ENCODE results near the gene TRIM41. TPM values are rescaled to one million over a fixed set of nuclear protein-coding genes. Genes with fewer than 3 reads are reported as not detected.
A peak's percentile ranks its signal among the peaks of the same experiment; 100 is the strongest.

TRIM41 gene
- total and polyA plus RNA-seq, 2 of the 13 experiments (the other 11 are each of a cell fraction or from before 2014, with no cell fraction given), result 10.2 to 16.7 TPM

- peak; percentile 36; the same call in 1 of the 2 replicates for TF ChIP-seq ARID4A (CRISPR knock-in tag; IDR thresholded peaks at IDR 0.05; ENCODE audit: borderline replicate concordance)
- TF ChIP-seq EHMT2 (IDR thresholded peaks at IDR 0.05; ENCODE audit: borderline replicate concordance, low read depth, low read length), result no peak
- no peak for TF ChIP-seq ZFP41 (CRISPR knock-in tag; IDR thresholded peaks at IDR 0.05; ENCODE audit: borderline replicate concordance)
- TF ChIP-seq CREB3 (CRISPR knock-in tag; IDR thresholded peaks at IDR 0.05), result no peak
- TF ChIP-seq ZMYM2 (CRISPR knock-in tag; IDR thresholded peaks at IDR 0.05), result peak; percentile 86
- no peak for TF ChIP-seq PRMT3 (CRISPR knock-in tag; IDR thresholded peaks at IDR 0.05; ENCODE audit: borderline replicate concordance, low read depth)
- TF ChIP-seq, protein P1, sequence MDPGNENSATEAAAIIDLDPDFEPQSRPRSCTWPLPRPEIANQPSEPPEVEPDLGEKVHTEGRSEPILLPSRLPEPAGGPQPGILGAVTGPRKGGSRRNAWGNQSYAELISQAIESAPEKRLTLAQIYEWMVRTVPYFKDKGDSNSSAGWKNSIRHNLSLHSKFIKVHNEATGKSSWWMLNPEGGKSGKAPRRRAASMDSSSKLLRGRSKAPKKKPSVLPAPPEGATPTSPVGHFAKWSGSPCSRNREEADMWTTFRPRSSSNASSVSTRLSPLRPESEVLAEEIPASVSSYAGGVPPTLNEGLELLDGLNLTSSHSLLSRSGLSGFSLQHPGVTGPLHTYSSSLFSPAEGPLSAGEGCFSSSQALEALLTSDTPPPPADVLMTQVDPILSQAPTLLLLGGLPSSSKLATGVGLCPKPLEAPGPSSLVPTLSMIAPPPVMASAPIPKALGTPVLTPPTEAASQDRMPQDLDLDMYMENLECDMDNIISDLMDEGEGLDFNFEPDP (CRISPR knock-in tag; conservative IDR thresholded peaks at IDR 0.05), result no peak
- TF ChIP-seq RBM22 (optimal IDR thresholded peaks at IDR 0.05; ENCODE audit: low read length), result no peak
- no peak for TF ChIP-seq ZNF841 (CRISPR knock-in tag; IDR thresholded peaks at IDR 0.05; ENCODE audit: borderline replicate concordance)
- peak; percentile 82; the same call in 1 of the 2 replicates for TF ChIP-seq ADNP (CRISPR knock-in tag; IDR thresholded peaks at IDR 0.05)
- TF ChIP-seq NR1H2 (CRISPR knock-in tag; IDR thresholded peaks at IDR 0.05; ENCODE audit: borderline replicate concordance, low read depth), result no peak
- peak; percentile 91 for TF ChIP-seq ZNF460 (CRISPR knock-in tag; IDR thresholded peaks at IDR 0.05; ENCODE audit: borderline replicate concordance)
- peak; percentile 28; the same call in 1 of the 2 replicates for TF ChIP-seq ZNF709 (CRISPR knock-in tag; IDR thresholded peaks at IDR 0.05)
- TF ChIP-seq, protein P2, sequence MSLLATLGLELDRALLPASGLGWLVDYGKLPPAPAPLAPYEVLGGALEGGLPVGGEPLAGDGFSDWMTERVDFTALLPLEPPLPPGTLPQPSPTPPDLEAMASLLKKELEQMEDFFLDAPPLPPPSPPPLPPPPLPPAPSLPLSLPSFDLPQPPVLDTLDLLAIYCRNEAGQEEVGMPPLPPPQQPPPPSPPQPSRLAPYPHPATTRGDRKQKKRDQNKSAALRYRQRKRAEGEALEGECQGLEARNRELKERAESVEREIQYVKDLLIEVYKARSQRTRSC (CRISPR knock-in tag; IDR thresholded peaks at IDR 0.05; ENCODE audit: low read depth), result no peak
- TF ChIP-seq TCF7 (IDR thresholded peaks at IDR 0.05; ENCODE audit: low read depth), result no peak
- peak; percentile 48; the same call in 1 of the 2 replicates for TF ChIP-seq ZNF766 (CRISPR knock-in tag; IDR thresholded peaks at IDR 0.05; ENCODE audit: borderline replicate concordance)
- TF ChIP-seq ZFP82 (CRISPR knock-in tag; IDR thresholded peaks at IDR 0.05; ENCODE audit: borderline replicate concordance), result no peak
- TF ChIP-seq, protein P3, sequence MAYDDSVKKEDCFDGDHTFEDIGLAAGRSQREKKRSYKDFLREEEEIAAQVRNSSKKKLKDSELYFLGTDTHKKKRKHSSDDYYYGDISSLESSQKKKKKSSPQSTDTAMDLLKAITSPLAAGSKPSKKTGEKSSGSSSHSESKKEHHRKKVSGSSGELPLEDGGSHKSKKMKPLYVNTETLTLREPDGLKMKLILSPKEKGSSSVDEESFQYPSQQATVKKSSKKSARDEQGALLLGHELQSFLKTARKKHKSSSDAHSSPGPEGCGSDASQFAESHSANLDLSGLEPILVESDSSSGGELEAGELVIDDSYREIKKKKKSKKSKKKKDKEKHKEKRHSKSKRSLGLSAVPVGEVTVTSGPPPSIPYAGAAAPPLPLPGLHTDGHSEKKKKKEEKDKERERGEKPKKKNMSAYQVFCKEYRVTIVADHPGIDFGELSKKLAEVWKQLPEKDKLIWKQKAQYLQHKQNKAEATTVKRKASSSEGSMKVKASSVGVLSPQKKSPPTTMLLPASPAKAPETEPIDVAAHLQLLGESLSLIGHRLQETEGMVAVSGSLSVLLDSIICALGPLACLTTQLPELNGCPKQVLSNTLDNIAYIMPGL (CRISPR knock-in tag; IDR thresholded peaks at IDR 0.05; ENCODE audit: borderline replicate concordance in 1 of 2, low read depth in 1 of 2), result peak; percentile 82 to 88
Measured at GRCh38 chr5:181215997-181216989, 6.8 kb upstream of the TRIM41 start (continued).
